Fibroblast of pulmonary artery (primary cell): Measurements from ENCODE around the gene PODXL2.
A peak's percentile ranks its signal among the peaks of the same experiment; 100 is the strongest.

ENCODE experiments used
- DNase-seq: peaks from one replicate; pipeline ENCODE4 v3.0.0-alpha.2; 2010; ENCODE audit warnings: low read depth
- H3K4me3 ChIP-seq: replicated peaks from 2 replicates; pipeline ENCODE4 v1.5.1; 2011; ENCODE audit warnings: low read depth, mild to moderate bottlenecking, control low read depth, low read length, moderate library complexity
- TF ChIP-seq, protein P1 (sequence below): IDR thresholded peaks from 2 replicates; pipeline ENCODE4 v1.5.1; 2011; ENCODE audit warnings: mild to moderate bottlenecking, control low read depth, low read length, inconsistent platforms; ENCODE audit errors: missing control alignments

The PODXL2 gene

GRCh38 chr3:127685708-127686511, 56.9 kb downstream of the PODXL2 start:
- TF ChIP-seq, protein P1, sequence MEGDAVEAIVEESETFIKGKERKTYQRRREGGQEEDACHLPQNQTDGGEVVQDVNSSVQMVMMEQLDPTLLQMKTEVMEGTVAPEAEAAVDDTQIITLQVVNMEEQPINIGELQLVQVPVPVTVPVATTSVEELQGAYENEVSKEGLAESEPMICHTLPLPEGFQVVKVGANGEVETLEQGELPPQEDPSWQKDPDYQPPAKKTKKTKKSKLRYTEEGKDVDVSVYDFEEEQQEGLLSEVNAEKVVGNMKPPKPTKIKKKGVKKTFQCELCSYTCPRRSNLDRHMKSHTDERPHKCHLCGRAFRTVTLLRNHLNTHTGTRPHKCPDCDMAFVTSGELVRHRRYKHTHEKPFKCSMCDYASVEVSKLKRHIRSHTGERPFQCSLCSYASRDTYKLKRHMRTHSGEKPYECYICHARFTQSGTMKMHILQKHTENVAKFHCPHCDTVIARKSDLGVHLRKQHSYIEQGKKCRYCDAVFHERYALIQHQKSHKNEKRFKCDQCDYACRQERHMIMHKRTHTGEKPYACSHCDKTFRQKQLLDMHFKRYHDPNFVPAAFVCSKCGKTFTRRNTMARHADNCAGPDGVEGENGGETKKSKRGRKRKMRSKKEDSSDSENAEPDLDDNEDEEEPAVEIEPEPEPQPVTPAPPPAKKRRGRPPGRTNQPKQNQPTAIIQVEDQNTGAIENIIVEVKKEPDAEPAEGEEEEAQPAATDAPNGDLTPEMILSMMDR = no peak
- no peak for DNase-seq
- H3K4me3 ChIP-seq = no peak overlapping the region

GRCh38 chr3:127686512-127686894, 57.5 kb downstream of the PODXL2 start:
- DNase-seq = no peak
- H3K4me3 ChIP-seq = no peak overlapping the region
- TF ChIP-seq, protein P1 = no peak

- TF ChIP-seq, protein P1 = no peak
- no peak overlapping the region for H3K4me3 ChIP-seq
- no peak for DNase-seq
These were observed 58.3 kb downstream of the PODXL2 start for GRCh38 chr3:127687228-127687737.

DNA sequence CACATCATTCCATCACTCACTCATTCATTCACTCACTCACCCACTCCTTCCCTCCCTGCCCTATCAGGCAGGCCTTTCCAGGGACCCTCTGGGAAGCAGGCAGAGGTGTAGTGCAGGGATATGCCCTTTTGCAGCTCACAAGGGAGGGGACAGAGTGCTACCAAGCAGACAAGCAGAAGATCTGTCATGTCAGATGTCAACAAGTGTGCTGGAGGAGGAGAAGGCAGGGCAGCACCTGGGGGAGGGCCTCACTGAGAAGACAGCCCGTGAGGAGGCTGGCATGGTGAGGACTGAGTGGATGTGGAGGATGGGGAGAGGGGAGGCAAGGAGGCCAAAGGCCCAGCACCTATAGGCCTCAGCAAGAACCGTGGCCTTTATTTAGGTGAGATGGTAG, 59.0 kb downstream of the PODXL2 start:
- TF ChIP-seq, protein P1 = no peak
- no peak for DNase-seq

GRCh38 chr3:127688416-127689265, 59.7 kb downstream of the PODXL2 start:
- peak; percentile 33 for DNase-seq
- H3K4me3 ChIP-seq = no peak overlapping the region
- TF ChIP-seq, protein P1 = no peak

More for the DNA sequence above, 59.0 kb downstream of the PODXL2 start:
- no peak overlapping the region for H3K4me3 ChIP-seq

GRCh38 chr3:127689266-127689860, 60.4 kb downstream of the PODXL2 start:
- H3K4me3 ChIP-seq = no peak overlapping the region
- no peak for DNase-seq
- TF ChIP-seq, protein P1 = no peak
